ENCODE measurements around the gene ERF. TPM values are rescaled to one million over a fixed set of nuclear protein-coding genes. Genes with fewer than 3 reads are reported as not detected.

Gene ERF
- polyA plus RNA-seq (ENCODE audit: insufficient read length), result 34.5 TPM

GRCh38 chr19:42254850-42255765 lies at the start of gene ERF:
Gene ERF, minus strand, starts transcription at chr19:42255128. Its CDS starts 129 bp downstream, at chr19:42254999.
- peak; percentile 97 for DNase-seq

GRCh38 chr19:42303876-42304275 lies 48.9 kb upstream of the ERF start:
- DNase-seq, result no peak

GRCh38 chr19:42303101-42303464 lies 48.2 kb upstream of the ERF start:
- DNase-seq, result no peak

- DNase-seq, result no peak
Observed at GRCh38 chr19:42301646-42302203, 46.8 kb upstream of the ERF start, which contains the start of gene PRR19. Gene PRR19, plus strand, starts transcription at chr19:42302132. Its CDS starts 7,453 bp downstream, at chr19:42309585.

- DNase-seq, result no peak
Observed at GRCh38 chr19:42297039-42297438, 42.1 kb upstream of the ERF start.

- DNase-seq, result peak; percentile 65
Observed at GRCh38 chr19:42295831-42296525, 41.0 kb upstream of the ERF start.

GRCh38 chr19:42295342-42295741 lies 40.4 kb upstream of the ERF start:
- no peak for DNase-seq

GRCh38 chr19:42294471-42295137 lies 39.7 kb upstream of the ERF start:
- DNase-seq, result no peak

GRCh38 chr19:42293948-42294347 lies 39.0 kb upstream of the ERF start:
- no peak for DNase-seq

GRCh38 chr19:42293540-42293939 lies 38.6 kb upstream of the ERF start:
- DNase-seq, result no peak

- no peak for DNase-seq
Observed at GRCh38 chr19:42292963-42293362, 38.0 kb upstream of the ERF start.

- no peak for DNase-seq
Observed at GRCh38 chr19:42292042-42292960, 37.4 kb upstream of the ERF start.

GRCh38 chr19:42291435-42291810 lies 36.5 kb upstream of the ERF start:
- DNase-seq, result no peak

- no peak for DNase-seq
Observed at GRCh38 chr19:42290523-42291434, 35.9 kb upstream of the ERF start.

GRCh38 chr19:42290136-42290522 lies 35.2 kb upstream of the ERF start:
- DNase-seq, result no peak

GRCh38 chr19:42289556-42290041 lies 34.7 kb upstream of the ERF start:
- no peak for DNase-seq

GRCh38 chr19:42288881-42289555 lies 34.1 kb upstream of the ERF start:
- DNase-seq, result no peak

- DNase-seq, result no peak
Observed at GRCh38 chr19:42288387-42288786, 33.5 kb upstream of the ERF start.

- no peak for DNase-seq
Observed at GRCh38 chr19:42287827-42288107, 32.8 kb upstream of the ERF start.
